WTC11 (cell line): ENCODE data around the gene ACP5. TPM values are rescaled to one million over a fixed set of nuclear protein-coding genes. Genes with fewer than 3 reads are reported as not detected.

Source experiments
- ATAC-seq: fragments of 200-7000 bp; cut with Tn5 transposase; 2 replicates; pipeline ENCODE4 v1.10.0; 2021; ENCODE audit warnings: mild to moderate bottlenecking, moderate library complexity
- CTCF ChIA-PET: fragments of 300-600 bp; sonication (Branson Sonifier 250); formaldehyde crosslinking; loops from one replicate; lab custom pipeline; 2021; ENCODE audit warnings: antibody characterized with exemption; lab: Charles Lee
- POLR2A ChIA-PET: fragments of 350-600 bp; sonication (Branson Sonifier 250); formaldehyde crosslinking; loops from one replicate; lab custom pipeline; 2021; ENCODE audit warnings: antibody characterized with exemption; lab: Charles Lee
- DNase-seq: peaks from one replicate; pipeline ENCODE4 v3.0.0; 2021; ENCODE audit warnings: low spot score
- H3K27ac Mint-ChIP-seq: 2 replicates; pipeline ENCODE4 v1.8.0; 2021; ENCODE audit warnings: mixed read lengths
- H3K27me3 Mint-ChIP-seq: 2 replicates; pipeline ENCODE4 v1.8.0; 2021; ENCODE audit warnings: low read depth, mild to moderate bottlenecking, moderate library complexity, mixed read lengths
- H3K36me3 Mint-ChIP-seq: 2 replicates; pipeline ENCODE4 v1.8.0; 2021; ENCODE audit warnings: mixed read lengths
- H3K4me1 Mint-ChIP-seq: 2 replicates; pipeline ENCODE4 v1.8.0; 2022; ENCODE audit warnings: mixed read lengths
- H3K4me3 Mint-ChIP-seq: 2 replicates; pipeline ENCODE4 v1.8.0; 2021; ENCODE audit warnings: mild to moderate bottlenecking, moderate library complexity, mixed read lengths
- H3K9me3 Mint-ChIP-seq: 2 replicates; pipeline ENCODE4 v1.8.0; 2021; ENCODE audit warnings: mixed read lengths
- MXD4 ChIP-seq: fragments of 250-450 bp; sonication (Bioruptor Pico); IDR thresholded peaks from 2 replicates; pipeline ENCODE4 v1.8.0; 2021; ENCODE audit warnings: mild to moderate bottlenecking, moderate library complexity, borderline replicate concordance
- SMAD3 ChIP-seq: sonication (generic); formaldehyde crosslinking; IDR thresholded peaks from 2 replicates; pipeline ENCODE4 v1.8.0; 2022; ENCODE audit warnings: missing genetic modification reagents, mild to moderate bottlenecking, borderline replicate concordance
- SMAD4 ChIP-seq: sonication (generic); formaldehyde crosslinking; IDR thresholded peaks from 2 replicates; pipeline ENCODE4 v1.8.0; 2022; ENCODE audit warnings: mild to moderate bottlenecking, missing genetic modification reagents
- TEAD1 ChIP-seq: sonication (generic); formaldehyde crosslinking; IDR thresholded peaks from 2 replicates; pipeline ENCODE4 v1.8.0; 2022; ENCODE audit warnings: mild to moderate bottlenecking, missing genetic modification reagents
- TEAD4 ChIP-seq: sonication (generic); formaldehyde crosslinking; IDR thresholded peaks from 2 replicates; pipeline ENCODE4 v1.8.0; 2022; ENCODE audit warnings: mild to moderate bottlenecking, missing genetic modification reagents
- ZBTB21 ChIP-seq: sonication (generic); formaldehyde crosslinking; IDR thresholded peaks from 2 replicates; pipeline ENCODE4 v1.8.1; 2023; ENCODE audit warnings: mild to moderate bottlenecking, missing genetic modification reagents, borderline replicate concordance
- ZNF121 ChIP-seq: sonication (generic); formaldehyde crosslinking; IDR thresholded peaks from 2 replicates; pipeline ENCODE4 v1.8.0; 2023; ENCODE audit warnings: missing genetic modification reagents
- ZNF232 ChIP-seq: sonication (generic); formaldehyde crosslinking; IDR thresholded peaks from 2 replicates; pipeline ENCODE4 v1.8.0; 2022; ENCODE audit warnings: mild to moderate bottlenecking, missing genetic modification reagents
- total RNA-seq: library from RNA; stranded (reverse); gene quantifications from 3 replicates; pipeline ENCODE4 v1.2.3, GENCODE V29; 2021
- TF ChIP-seq, protein P1 (sequence below): sonication (generic); formaldehyde crosslinking; IDR thresholded peaks from 2 replicates; pipeline ENCODE4 v1.8.1; 2022; ENCODE audit warnings: mild to moderate bottlenecking, moderate library complexity, missing genetic modification reagents
- TF ChIP-seq, protein P2 (sequence below): sonication (generic); formaldehyde crosslinking; IDR thresholded peaks from 2 replicates; pipeline ENCODE4 v1.8.1; 2023; ENCODE audit warnings: mild to moderate bottlenecking, missing genetic modification reagents, moderate library complexity
- TF ChIP-seq, protein P3 (sequence below): sonication (generic); formaldehyde crosslinking; IDR thresholded peaks from 2 replicates; pipeline ENCODE4 v1.8.0; 2023; ENCODE audit warnings: missing genetic modification reagents, mild to moderate bottlenecking, borderline replicate concordance
- TF ChIP-seq, protein P4 (sequence below): sonication (generic); formaldehyde crosslinking; IDR thresholded peaks from 2 replicates; pipeline ENCODE4 v1.8.1; 2023; ENCODE audit warnings: mild to moderate bottlenecking, missing genetic modification reagents, moderate library complexity
- TF ChIP-seq, protein P5 (sequence below): sonication (generic); formaldehyde crosslinking; IDR thresholded peaks from 2 replicates; pipeline ENCODE4 v1.8.1; 2022; ENCODE audit warnings: low read depth, mild to moderate bottlenecking, moderate library complexity, missing genetic modification reagents, borderline replicate concordance
- TF ChIP-seq, protein P6 (sequence below): sonication (generic); formaldehyde crosslinking; IDR thresholded peaks from 2 replicates; pipeline ENCODE4 v1.8.0; 2023; ENCODE audit warnings: missing genetic modification reagents

ACP5 gene
- total RNA-seq, 1 experiment from 2014 or later: 8.6 TPM

DNA sequence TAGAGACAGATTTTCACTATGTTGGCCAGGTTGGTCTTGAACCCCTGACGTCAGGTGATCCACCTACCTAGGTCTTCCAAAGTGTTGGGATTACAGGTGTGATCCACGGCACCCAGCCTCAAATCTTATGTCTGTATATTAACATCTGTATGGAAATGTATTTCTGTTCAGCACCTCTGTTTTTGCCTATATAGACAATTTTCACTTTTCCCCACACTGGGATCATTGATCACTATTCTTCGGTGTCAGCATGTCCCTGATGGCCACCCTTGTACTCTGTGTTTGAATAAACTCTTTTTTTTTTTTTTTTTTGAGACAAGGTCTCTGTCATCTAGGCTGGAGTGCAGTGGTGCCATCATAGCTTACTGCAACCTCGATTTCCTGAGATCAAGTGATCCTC, 16.6 kb upstream of the ACP5 start (continued):
- TF ChIP-seq, protein P1, sequence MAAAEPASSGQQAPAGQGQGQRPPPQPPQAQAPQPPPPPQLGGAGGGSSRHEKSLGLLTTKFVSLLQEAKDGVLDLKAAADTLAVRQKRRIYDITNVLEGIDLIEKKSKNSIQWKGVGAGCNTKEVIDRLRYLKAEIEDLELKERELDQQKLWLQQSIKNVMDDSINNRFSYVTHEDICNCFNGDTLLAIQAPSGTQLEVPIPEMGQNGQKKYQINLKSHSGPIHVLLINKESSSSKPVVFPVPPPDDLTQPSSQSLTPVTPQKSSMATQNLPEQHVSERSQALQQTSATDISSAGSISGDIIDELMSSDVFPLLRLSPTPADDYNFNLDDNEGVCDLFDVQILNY (CRISPR knock-in tag): no peak
- TF ChIP-seq ZBTB21 (CRISPR knock-in tag) (no peak), MXD4 (no peak), ZNF121 (CRISPR knock-in tag) (no peak), TEAD4 (no peak), TEAD1 (CRISPR knock-in tag) (no peak)
- TF ChIP-seq, protein P2, sequence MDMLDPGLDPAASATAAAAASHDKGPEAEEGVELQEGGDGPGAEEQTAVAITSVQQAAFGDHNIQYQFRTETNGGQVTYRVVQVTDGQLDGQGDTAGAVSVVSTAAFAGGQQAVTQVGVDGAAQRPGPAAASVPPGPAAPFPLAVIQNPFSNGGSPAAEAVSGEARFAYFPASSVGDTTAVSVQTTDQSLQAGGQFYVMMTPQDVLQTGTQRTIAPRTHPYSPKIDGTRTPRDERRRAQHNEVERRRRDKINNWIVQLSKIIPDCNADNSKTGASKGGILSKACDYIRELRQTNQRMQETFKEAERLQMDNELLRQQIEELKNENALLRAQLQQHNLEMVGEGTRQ (CRISPR knock-in tag): no peak
- TF ChIP-seq, protein P3, sequence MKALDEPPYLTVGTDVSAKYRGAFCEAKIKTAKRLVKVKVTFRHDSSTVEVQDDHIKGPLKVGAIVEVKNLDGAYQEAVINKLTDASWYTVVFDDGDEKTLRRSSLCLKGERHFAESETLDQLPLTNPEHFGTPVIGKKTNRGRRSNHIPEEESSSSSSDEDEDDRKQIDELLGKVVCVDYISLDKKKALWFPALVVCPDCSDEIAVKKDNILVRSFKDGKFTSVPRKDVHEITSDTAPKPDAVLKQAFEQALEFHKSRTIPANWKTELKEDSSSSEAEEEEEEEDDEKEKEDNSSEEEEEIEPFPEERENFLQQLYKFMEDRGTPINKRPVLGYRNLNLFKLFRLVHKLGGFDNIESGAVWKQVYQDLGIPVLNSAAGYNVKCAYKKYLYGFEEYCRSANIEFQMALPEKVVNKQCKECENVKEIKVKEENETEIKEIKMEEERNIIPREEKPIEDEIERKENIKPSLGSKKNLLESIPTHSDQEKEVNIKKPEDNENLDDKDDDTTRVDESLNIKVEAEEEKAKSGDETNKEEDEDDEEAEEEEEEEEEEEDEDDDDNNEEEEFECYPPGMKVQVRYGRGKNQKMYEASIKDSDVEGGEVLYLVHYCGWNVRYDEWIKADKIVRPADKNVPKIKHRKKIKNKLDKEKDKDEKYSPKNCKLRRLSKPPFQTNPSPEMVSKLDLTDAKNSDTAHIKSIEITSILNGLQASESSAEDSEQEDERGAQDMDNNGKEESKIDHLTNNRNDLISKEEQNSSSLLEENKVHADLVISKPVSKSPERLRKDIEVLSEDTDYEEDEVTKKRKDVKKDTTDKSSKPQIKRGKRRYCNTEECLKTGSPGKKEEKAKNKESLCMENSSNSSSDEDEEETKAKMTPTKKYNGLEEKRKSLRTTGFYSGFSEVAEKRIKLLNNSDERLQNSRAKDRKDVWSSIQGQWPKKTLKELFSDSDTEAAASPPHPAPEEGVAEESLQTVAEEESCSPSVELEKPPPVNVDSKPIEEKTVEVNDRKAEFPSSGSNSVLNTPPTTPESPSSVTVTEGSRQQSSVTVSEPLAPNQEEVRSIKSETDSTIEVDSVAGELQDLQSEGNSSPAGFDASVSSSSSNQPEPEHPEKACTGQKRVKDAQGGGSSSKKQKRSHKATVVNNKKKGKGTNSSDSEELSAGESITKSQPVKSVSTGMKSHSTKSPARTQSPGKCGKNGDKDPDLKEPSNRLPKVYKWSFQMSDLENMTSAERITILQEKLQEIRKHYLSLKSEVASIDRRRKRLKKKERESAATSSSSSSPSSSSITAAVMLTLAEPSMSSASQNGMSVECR: no peak

DNA sequence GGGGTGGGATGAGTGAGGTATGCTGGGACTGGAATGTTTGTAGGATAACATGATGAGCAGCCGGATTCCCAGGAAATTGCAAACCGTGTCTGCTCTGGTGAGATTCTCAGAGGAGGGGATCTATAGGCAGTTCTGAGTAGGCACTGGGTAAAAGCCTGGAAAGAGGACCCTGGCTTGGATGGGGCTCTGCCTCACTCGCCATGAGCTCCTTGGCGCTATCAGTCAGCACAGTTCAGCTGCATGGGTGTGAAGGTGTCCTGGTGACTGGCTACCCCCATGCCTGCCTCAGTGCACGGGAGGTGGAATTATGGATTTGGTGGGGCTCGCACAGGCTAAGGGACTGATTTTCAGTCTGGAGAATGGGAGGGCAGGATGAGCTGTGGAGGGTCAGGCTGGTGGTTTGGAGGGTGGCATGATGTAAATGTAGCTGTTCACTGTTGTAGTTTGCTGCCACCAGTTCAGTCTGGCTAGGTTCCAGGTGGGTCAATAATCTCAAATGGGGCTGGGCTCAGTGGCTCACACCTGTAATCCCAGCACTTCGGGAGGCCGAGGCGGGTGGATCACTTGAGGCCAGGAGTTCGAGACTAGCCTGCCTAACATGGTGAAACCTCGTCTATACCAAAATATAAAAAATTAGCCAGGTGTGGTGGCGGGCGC, 10.7 kb upstream of the ACP5 start:
- ChIA-PET CTCF (interaction anchor here (0.5 to 1.6 kb wide), 4 partner anchors 9 to 136 kb away, joined by 3 to 7 read pairs (median 3); no protein-coding TSS in a partner anchor), POLR2A (no interaction called here)
- Mint-ChIP-seq H3K27ac (peak overlapping the region; percentile 36; the same call in 1 of the 2 replicates), H3K4me3 (no peak overlapping the region), H3K36me3 (no peaks in the 10 kb centered on the region), H3K4me1 (no peaks in the 10 kb centered on the region), H3K27me3 (peaks cover 2% of the 10 kb centered on the region), H3K9me3 (no peaks in the 10 kb centered on the region)
- TF ChIP-seq ZNF232 (CRISPR knock-in tag): no peak
- TF ChIP-seq, protein P4, sequence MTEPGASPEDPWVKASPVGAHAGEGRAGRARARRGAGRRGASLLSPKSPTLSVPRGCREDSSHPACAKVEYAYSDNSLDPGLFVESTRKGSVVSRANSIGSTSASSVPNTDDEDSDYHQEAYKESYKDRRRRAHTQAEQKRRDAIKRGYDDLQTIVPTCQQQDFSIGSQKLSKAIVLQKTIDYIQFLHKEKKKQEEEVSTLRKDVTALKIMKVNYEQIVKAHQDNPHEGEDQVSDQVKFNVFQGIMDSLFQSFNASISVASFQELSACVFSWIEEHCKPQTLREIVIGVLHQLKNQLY: no peak
- TF ChIP-seq, protein P1 (CRISPR knock-in tag): no peak
- TF ChIP-seq SMAD3 (CRISPR knock-in tag): no peak
- no peak for TF ChIP-seq SMAD4 (CRISPR knock-in tag)
- TF ChIP-seq, protein P5, sequence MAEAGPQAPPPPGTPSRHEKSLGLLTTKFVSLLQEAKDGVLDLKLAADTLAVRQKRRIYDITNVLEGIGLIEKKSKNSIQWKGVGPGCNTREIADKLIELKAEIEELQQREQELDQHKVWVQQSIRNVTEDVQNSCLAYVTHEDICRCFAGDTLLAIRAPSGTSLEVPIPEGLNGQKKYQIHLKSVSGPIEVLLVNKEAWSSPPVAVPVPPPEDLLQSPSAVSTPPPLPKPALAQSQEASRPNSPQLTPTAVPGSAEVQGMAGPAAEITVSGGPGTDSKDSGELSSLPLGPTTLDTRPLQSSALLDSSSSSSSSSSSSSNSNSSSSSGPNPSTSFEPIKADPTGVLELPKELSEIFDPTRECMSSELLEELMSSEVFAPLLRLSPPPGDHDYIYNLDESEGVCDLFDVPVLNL (CRISPR knock-in tag): no peak
- TF ChIP-seq, protein P6, sequence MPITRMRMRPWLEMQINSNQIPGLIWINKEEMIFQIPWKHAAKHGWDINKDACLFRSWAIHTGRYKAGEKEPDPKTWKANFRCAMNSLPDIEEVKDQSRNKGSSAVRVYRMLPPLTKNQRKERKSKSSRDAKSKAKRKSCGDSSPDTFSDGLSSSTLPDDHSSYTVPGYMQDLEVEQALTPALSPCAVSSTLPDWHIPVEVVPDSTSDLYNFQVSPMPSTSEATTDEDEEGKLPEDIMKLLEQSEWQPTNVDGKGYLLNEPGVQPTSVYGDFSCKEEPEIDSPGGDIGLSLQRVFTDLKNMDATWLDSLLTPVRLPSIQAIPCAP: no peak
- DNase-seq (no peak), ATAC-seq (peak; percentile 44)
